K562 (cell line): ENCODE measurements around the gene SLC19A2. TPM values are rescaled to one million over a fixed set of nuclear protein-coding genes. Genes with fewer than 3 reads are reported as not detected.

ENCODE experiments used
- ATAC-seq: fragments of 200-7000 bp; cut with Tn5 transposase; 3 replicates; pipeline ENCODE4 v1.9.1; 2020; ENCODE audit warnings: moderate library complexity
- BruUV-seq: library from RNA; stranded (reverse); fragments of 400-500 nt; replicated peaks from 2 replicates; lab custom pipeline; 2021; lab: Mats Ljungman, UMichigan
- CTCF ChIA-PET: fragments of 300-600 bp; formaldehyde crosslinking; extraction: SDS; loops from one replicate; lab custom pipeline; 2021; ENCODE audit warnings: low intra/inter-chr PET ratio; lab: Yijun Ruan, JAX
- POLR2A ChIA-PET: fragments of 300-600, 350-650 bp; sonication (Branson Sonifier 250); formaldehyde crosslinking; extraction: SDS; loops from one replicate; lab custom pipeline; 2021; ENCODE audit warnings: antibody characterized with exemption, inconsistent platforms; lab: Yijun Ruan, JAX
- DNase-seq, 4 experiments: peaks; one replicate each; pipeline versions ENCODE4 v3.0.0 to v3.0.0-alpha.2; 2011 to 2018; ENCODE audit warnings: low spot score in 3 of 4, mixed read lengths in 3 of 4; ENCODE audit errors: extremely low read depth in 1 of 4
- FAIRE-seq: peaks from 2 replicates; lab custom pipeline; 2011; peaks lifted over from hg19 to GRCh38; lab: Jason Lieb, UNC
- H2AFZ ChIP-seq: 2 replicates; pipeline ENCODE4 v1.6.0; 2011; ENCODE audit warnings: low read depth, low read length, control low read depth, inconsistent platforms
- H3K27ac ChIP-seq: fragments of 200-600 bp; 3 replicates; pipeline ENCODE4 v1.8.0; 2011; ENCODE audit warnings: low read depth, mild to moderate bottlenecking, control low read depth, inconsistent platforms, low read length, moderate library complexity, mixed read lengths; ENCODE audit errors: extremely low read depth
- H3K27me3 ChIP-seq, 2 experiments: fragments of 300-600 bp in 1 of 2; 2 replicates in 1 of 2; 3 replicates in 1 of 2; pipeline versions ENCODE4 v1.6.0 to v1.8.0; 2011; ENCODE audit warnings: inconsistent platforms in 2 of 2, low read length in 2 of 2, mild to moderate bottlenecking in 1 of 2, mixed read lengths in 1 of 2, moderate library complexity in 1 of 2; ENCODE audit not compliant: control insufficient read depth in 2 of 2, insufficient read depth in 2 of 2
- H3K36me3 ChIP-seq: fragments of 300-600 bp; 3 replicates; pipeline ENCODE4 v1.8.0; 2011; ENCODE audit warnings: mild to moderate bottlenecking, low read length, inconsistent platforms; ENCODE audit not compliant: control insufficient read depth, insufficient read depth
- H3K4me1 ChIP-seq, 2 experiments: fragments of 200-600 bp in 1 of 2; replicated peaks in 1 of 2; 2 replicates in 1 of 2; 3 replicates in 1 of 2; pipeline versions ENCODE4 v1.5.1 to v1.8.0; 2011; ENCODE audit warnings: inconsistent platforms in 2 of 2, low read length in 2 of 2, mild to moderate bottlenecking in 1 of 2, mixed read lengths in 1 of 2, moderate library complexity in 1 of 2; ENCODE audit not compliant: control insufficient read depth in 2 of 2, insufficient read depth in 2 of 2
- H3K4me2 ChIP-seq: 2 replicates; pipeline ENCODE4 v1.6.1; 2011; ENCODE audit warnings: low read length, control low read depth, inconsistent platforms, mixed read lengths; ENCODE audit not compliant: insufficient read depth
- H3K4me3 ChIP-seq: fragments of 200-600 bp; sonication (generic), shearing (Covaris generic); 2 replicates; pipeline ENCODE4 v1.5.1; 2016; ENCODE audit warnings: control low read depth, inconsistent platforms
- H3K79me2 ChIP-seq: fragments of 200-600 bp; 3 replicates; pipeline ENCODE4 v1.8.0; 2011; ENCODE audit warnings: low read length, inconsistent platforms; ENCODE audit not compliant: control insufficient read depth, insufficient read depth
- H3K9ac ChIP-seq, 2 experiments: 2 replicates each; pipeline versions ENCODE4 v1.6.0 to v1.6.1; 2011; ENCODE audit warnings: low read depth in 2 of 2, low read length in 2 of 2, control low read depth in 1 of 2, inconsistent platforms in 1 of 2, mild to moderate bottlenecking in 1 of 2, mixed read lengths in 1 of 2; ENCODE audit not compliant: insufficient read depth in 1 of 2
- H3K9me1 ChIP-seq: one replicate; pipeline ENCODE4 v1.6.0; 2011; ENCODE audit warnings: inconsistent platforms, mild to moderate bottlenecking, low read length, moderate library complexity; ENCODE audit not compliant: control insufficient read depth, insufficient read depth
- H3K9me3 ChIP-seq: replicated peaks from 2 replicates; pipeline ENCODE4 v1.5.1; 2011; ENCODE audit warnings: low read depth, low read length, inconsistent platforms; ENCODE audit not compliant: control insufficient read depth, insufficient read depth
- H4K20me1 ChIP-seq: replicated peaks from 2 replicates; pipeline ENCODE4 v1.6.1; 2011; ENCODE audit warnings: low read length, inconsistent platforms, mixed read lengths; ENCODE audit not compliant: control insufficient read depth, insufficient read depth
- CC2D1A ChIP-seq: fragments of 450-650 bp; IDR thresholded peaks from 2 replicates; pipeline ENCODE4 v1.6.1; 2017; ENCODE audit warnings: mild to moderate bottlenecking
- CEBPG ChIP-seq, 3 experiments: fragments of 200-800 bp in 1 of 3; sonication (Bioruptor generic) in 1 of 3; sonication (generic) in 1 of 3; formaldehyde crosslinking in 1 of 3; IDR thresholded peaks in 2 of 3; conservative IDR thresholded peaks in 1 of 3; 2 replicates each; pipeline versions ENCODE4 v1.6.1 to v1.8.0; 2016 to 2022; ENCODE audit warnings: missing compliant biosample characterization in 2 of 3, missing genetic modification characterization in 2 of 3, mild to moderate bottlenecking in 1 of 3, missing genetic modification reagents in 1 of 3
- EGR1 ChIP-seq: fragments of 450-650 bp; conservative IDR thresholded peaks from 2 replicates; pipeline ENCODE4 v1.6.1; 2017; ENCODE audit warnings: mild to moderate bottlenecking
- ERF ChIP-seq: fragments of 450-650 bp; formaldehyde crosslinking; IDR thresholded peaks from 2 replicates; pipeline ENCODE4 v1.4.0; 2020; ENCODE audit warnings: mild to moderate bottlenecking, mixed read lengths
- HNRNPH1 ChIP-seq: fragments of 200-400 bp; formaldehyde crosslinking; optimal IDR thresholded peaks from 2 replicates; pipeline ENCODE3; 2017; ENCODE audit warnings: low read depth, mild to moderate bottlenecking, low read length, moderate library complexity
- KLF6 ChIP-seq: fragments of 250-450 bp; sonication (Bioruptor Pico); IDR thresholded peaks from 2 replicates; pipeline ENCODE4 v1.4.0; 2020; ENCODE audit warnings: mild to moderate bottlenecking, moderate library complexity, borderline replicate concordance
- L3MBTL2 ChIP-seq: fragments of 450-650 bp; IDR thresholded peaks from 2 replicates; pipeline ENCODE4 v1.6.1; 2016; ENCODE audit warnings: mild to moderate bottlenecking, moderate library complexity
- NFIX ChIP-seq: fragments of 250-450 bp; sonication (Bioruptor Pico); IDR thresholded peaks from 2 replicates; pipeline ENCODE4 v1.4.0; 2020; ENCODE audit warnings: low read depth, mild to moderate bottlenecking, moderate library complexity
- NR2F6 ChIP-seq: fragments of 450-650 bp; formaldehyde crosslinking; IDR thresholded peaks from 2 replicates; pipeline ENCODE4 v1.4.0; 2020; ENCODE audit warnings: mild to moderate bottlenecking
- POLR2H ChIP-seq: IDR thresholded peaks from 2 replicates; pipeline ENCODE4 v1.6.1; 2016; ENCODE audit warnings: missing genetic modification characterization, low read depth, mild to moderate bottlenecking, control low read depth, missing compliant biosample characterization, moderate library complexity
- SLC30A9 ChIP-seq: fragments of 250-450 bp; sonication (Bioruptor Pico); IDR thresholded peaks from 2 replicates; pipeline ENCODE4 v1.8.0; 2022; ENCODE audit warnings: mild to moderate bottlenecking, moderate library complexity
- SMARCA5 ChIP-seq: fragments of 450-650 bp; IDR thresholded peaks from 2 replicates; pipeline ENCODE4 v1.6.1; 2016
- U2AF2 ChIP-seq: fragments of 200-400 bp; formaldehyde crosslinking; optimal IDR thresholded peaks from 2 replicates; pipeline ENCODE3; 2017; ENCODE audit warnings: low read depth, mild to moderate bottlenecking, low read length
- XRCC5 ChIP-seq: fragments of 200-400 bp; formaldehyde crosslinking; IDR thresholded peaks from 2 replicates; pipeline ENCODE4 v1.6.1; 2017; ENCODE audit warnings: low read depth, mild to moderate bottlenecking, low read length
- ZBTB43 ChIP-seq: sonication (generic); formaldehyde crosslinking; IDR thresholded peaks from 2 replicates; pipeline ENCODE4 v1.8.0; 2023; ENCODE audit warnings: mild to moderate bottlenecking, missing genetic modification reagents
- ZFPM2 ChIP-seq: fragments of 250-450 bp; sonication (Bioruptor Pico); IDR thresholded peaks from 2 replicates; pipeline ENCODE4 v1.5.1; 2022; ENCODE audit warnings: mild to moderate bottlenecking
- ZNF133 ChIP-seq: fragments of 250-450 bp; sonication (Bioruptor Pico); IDR thresholded peaks from 2 replicates; pipeline ENCODE4 v1.4.0; 2020; ENCODE audit warnings: mild to moderate bottlenecking
- ZNF143 ChIP-seq: sonication (generic); formaldehyde crosslinking; IDR thresholded peaks from 2 replicates; pipeline ENCODE4 v1.9.0; 2022; ENCODE audit warnings: mild to moderate bottlenecking, missing genetic modification reagents
- ZNF449 ChIP-seq: fragments of 250-450 bp; sonication (Bioruptor Pico); IDR thresholded peaks from 2 replicates; pipeline ENCODE4 v1.8.0; 2022; ENCODE audit warnings: moderate library complexity, mild to moderate bottlenecking, inconsistent platforms
- ZNF655 ChIP-seq: fragments of 250-450 bp; sonication (Bioruptor Pico); IDR thresholded peaks from 2 replicates; pipeline ENCODE4 v1.5.0; 2021
- WGBS: fragments of 100-300 bp; shearing (Covaris generic); methylation state at CpG from one replicate; pipeline ENCODE4 v1.1.6; 2016; ENCODE audit warnings: low coverage, mixed read lengths; ENCODE audit not compliant: insufficient coverage; ENCODE audit errors: missing lambda C conversion rate; 5-methylcytosine and 5-hydroxymethylcytosine counted together
- in situ Hi-C: fragments of 300-500 bp; cut with MboI; formaldehyde crosslinking; loops from 4 replicates; pipeline ENCODE4 v1.15.0; 2018; ENCODE audit warnings: inconsistent platforms, mixed read lengths
- intact Hi-C: fragments of 100-400 bp; cut with micrococcal nuclease; formaldehyde crosslinking; loops from 2 replicates; pipeline ENCODE4 v1.14.2; 2022
- polyA plus RNA-seq, 8 experiments: library from polyadenylated mRNA; depleted of rRNA in 4 of 8; stranded (reverse) in 5 of 8; unstranded in 3 of 8; fragments of >200 nt; fragmentation: Nextera tagmentation in 2 of 8; fragmentation: Illumina TruSeq in 1 of 8; extraction: Ambion mirVana in 2 of 8; extraction: Trizol in 1 of 8; gene quantifications; 2 replicates each; pipeline versions ENCODE4 v1.2.1 to v1.2.3, GENCODE V29; 2011 to 2014; ENCODE audit warnings: inconsistent platforms in 1 of 8, missing spikeins in 1 of 8
- total RNA-seq, 7 experiments: library from RNA; depleted of rRNA in 6 of 7; stranded (reverse); fragments of >200 nt in 6 of 7; fragmentation: Illumina TruSeq in 2 of 7; extraction: Trizol in 2 of 7; gene quantifications; 2 replicates each; pipeline versions ENCODE4 v1.2.1 to v1.2.3, GENCODE V29; 2011 to 2021; ENCODE audit warnings: low replicate concordance in 1 of 7

Gene SLC19A2
- total and polyA plus RNA-seq, 9 of the 15 experiments (the other 6 are each of a cell fraction or from before 2014, with no cell fraction given), result 7.4 to 42.8 (median 19.2) TPM

GRCh38 chr1:169507413-169507812, 21.7 kb upstream of the SLC19A2 start:
- FAIRE-seq, result no peak
- H3K4me1 ChIP-seq, result peaks cover 0 to 14% of the 10 kb centered on the region in 2 experiments; a peak in 2 of 5 replicates

More at GRCh38 chr1:169507413-169507812, 21.7 kb upstream of the SLC19A2 start:
- no peaks in the 10 kb centered on the region for H3K9me1 ChIP-seq
- DNase-seq (no peak), ATAC-seq (no peak)
- H3K27me3 ChIP-seq, result no peaks in the 10 kb centered on the region
- no peak overlapping the region for H3K4me3 ChIP-seq
- no peaks in the 10 kb centered on the region for H3K79me2 ChIP-seq
- BruUV-seq, result no TSS peak
- H3K4me2 ChIP-seq, result no peak overlapping the region
- intact Hi-C loops (no loop called here), in situ Hi-C loops (no loop called here)
- no peaks in the 10 kb centered on the region for H3K9me3 ChIP-seq
- H3K9ac ChIP-seq, result no peak overlapping the region
- no peaks in the 10 kb centered on the region for H4K20me1 ChIP-seq
- peak overlapping the region; percentile 92; the same call in 1 of the 2 replicates for H2AFZ ChIP-seq
- WGBS, result 35% methylated on average over 2 of the region's 2 CpGs
- no peaks in the 10 kb centered on the region for H3K36me3 ChIP-seq
- POLR2A ChIA-PET, result interaction anchor here (0.7 kb wide), 1 partner anchor 8 kb away, joined by 4 read pairs; no protein-coding TSS in a partner anchor
- TF ChIP-seq SMARCA5 (no peak), POLR2H (no peak), NFIX (CRISPR knock-in tag) (no peak), ERF (no peak), ZNF449 (CRISPR knock-in tag) (no peak), CEBPG (CRISPR knock-in tag; IDR thresholded peaks at IDR 0.05) (no peak), CEBPG (tag; conservative IDR thresholded peaks at IDR 0.05 in 1 of 2, IDR thresholded peaks at IDR 0.05 in 1 of 2) (no peak), L3MBTL2 (no peak), KLF6 (no peak), XRCC5 (no peak), CC2D1A (no peak), EGR1 (no peak), ZBTB43 (CRISPR knock-in tag) (no peak), ZNF143 (CRISPR knock-in tag) (no peak), ZFPM2 (CRISPR knock-in tag) (no peak), HNRNPH1 (no peak), SLC30A9 (CRISPR knock-in tag) (no peak), ZNF133 (CRISPR knock-in tag) (no peak), NR2F6 (CRISPR knock-in tag) (no peak), U2AF2 (no peak), ZNF655 (CRISPR knock-in tag) (no peak)
- CTCF ChIA-PET, result no interaction called here
- H3K27ac ChIP-seq, result no peak overlapping the region
